GM19328 (cell line): Measurements from ENCODE around the gene FGFRL1.
"Not testable (repeated sequence)": the region's sequence is repeated elsewhere in the genome, so short reads cannot be mapped to it uniquely, and the experiment has no call there.

Experiments used
- ATAC-seq: cut with Tn5 transposase; IDR thresholded peaks from one replicate; pipeline ENCODE4 v1.9.1; 2021; ENCODE audit warnings: mild to moderate bottlenecking, moderate library complexity; ENCODE audit not compliant: unreplicated experiment

The FGFRL1 gene

GRCh38 chr4:991451-992296 lies 19.8 kb upstream of the FGFRL1 start:
- ATAC-seq: no peak

- no peak for ATAC-seq
Measured at GRCh38 chr4:992297-993110, 18.9 kb upstream of the FGFRL1 start.

GRCh38 chr4:993111-994029 lies 18.1 kb upstream of the FGFRL1 start, which contains the start of gene SLC26A1:
Gene SLC26A1 (minus strand): TSS chr4:993404. CDS start chr4:991703, 1,701 bp downstream.
- no peak for ATAC-seq

- ATAC-seq: no peak
Measured at GRCh38 chr4:995311-996026, 16.0 kb upstream of the FGFRL1 start.

GRCh38 chr4:996030-996996 lies 15.1 kb upstream of the FGFRL1 start:
- no peak for ATAC-seq

GRCh38 chr4:996997-997374 lies 14.4 kb upstream of the FGFRL1 start:
- no peak for ATAC-seq

- no peak for ATAC-seq
Measured at GRCh38 chr4:997375-998071, 13.9 kb upstream of the FGFRL1 start.

- no peak for ATAC-seq
Measured at GRCh38 chr4:998096-998691, 13.2 kb upstream of the FGFRL1 start.

GRCh38 chr4:999240-999863 lies 12.1 kb upstream of the FGFRL1 start:
- ATAC-seq: not testable (repeated sequence)

- ATAC-seq: no peak
Measured at GRCh38 chr4:999882-1000425, 11.5 kb upstream of the FGFRL1 start.

GRCh38 chr4:1000686-1001260 lies 10.7 kb upstream of the FGFRL1 start:
- no peak for ATAC-seq

- no peak for ATAC-seq
Measured at GRCh38 chr4:1001561-1002130, 9.8 kb upstream of the FGFRL1 start.

GRCh38 chr4:1002131-1002630 lies 9.2 kb upstream of the FGFRL1 start:
- ATAC-seq: no peak

- ATAC-seq: no peak
Measured at GRCh38 chr4:1002631-1003251, 8.7 kb upstream of the FGFRL1 start.

GRCh38 chr4:1003271-1004070 lies 8.0 kb upstream of the FGFRL1 start:
- no peak for ATAC-seq
